ENCODE measurements around the gene ZNF768. TPM values are rescaled to one million over a fixed set of nuclear protein-coding genes. Genes with fewer than 3 reads are reported as not detected.

The ZNF768 gene
- total and polyA plus RNA-seq, 2 of the 13 experiments (the other 11 are each of a cell fraction or from before 2014, with no cell fraction given), result 26.7 to 34.4 TPM

DNA sequence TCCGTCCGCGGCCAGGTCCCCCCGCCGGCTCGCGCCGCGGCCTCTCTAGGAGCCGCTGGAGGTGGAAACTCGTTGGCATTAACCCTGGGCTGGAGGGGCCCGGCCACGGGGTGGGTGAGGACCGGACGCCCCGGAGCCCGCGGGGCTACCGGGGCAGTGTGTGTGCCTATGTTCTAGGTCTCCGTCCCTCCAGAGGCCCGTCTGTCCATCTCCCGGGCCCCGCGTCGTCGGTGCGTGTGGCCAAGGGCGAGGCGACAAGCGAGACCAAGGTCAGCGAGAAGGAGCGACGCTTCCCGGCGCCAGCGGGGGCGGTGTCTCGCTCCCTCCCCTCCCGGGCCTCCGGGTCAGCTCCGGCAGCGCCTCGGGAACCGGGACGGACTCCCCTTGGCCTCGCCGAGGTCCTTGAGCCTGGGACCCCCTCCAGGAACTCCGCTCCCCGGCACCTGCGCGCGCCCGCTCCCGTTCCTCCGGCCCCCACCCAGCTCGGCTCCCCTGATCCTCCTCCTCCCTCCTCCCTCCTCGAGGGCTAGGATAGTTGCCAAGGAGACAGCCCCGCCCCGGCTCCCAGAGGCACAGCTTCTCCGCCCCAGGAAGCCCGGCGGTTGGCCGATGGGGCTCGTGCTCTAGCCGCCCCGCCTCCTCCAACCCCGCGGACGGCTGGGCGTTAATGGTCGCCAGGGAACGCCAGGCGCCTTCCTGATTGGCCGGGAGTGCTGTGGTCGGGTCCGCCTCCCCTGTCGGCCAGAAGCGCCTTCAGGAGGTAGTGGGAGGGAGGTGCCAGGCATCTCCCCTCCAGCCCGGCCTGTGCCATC lies 663 bp upstream of the ZNF768 start (continued):
- TF ChIP-seq ZNF350 (CRISPR knock-in tag; IDR thresholded peaks at IDR 0.05; ENCODE audit: borderline replicate concordance, low read depth) (peak; percentile 85), ZNF101 (CRISPR knock-in tag; IDR thresholded peaks at IDR 0.05; ENCODE audit: borderline replicate concordance, low read depth) (no peak), FLYWCH1 (CRISPR knock-in tag; IDR thresholded peaks at IDR 0.05) (0 out of 2 replicates have a peak, but pooled peaks have one; percentile 49), ZNF431 (CRISPR knock-in tag; IDR thresholded peaks at IDR 0.05; ENCODE audit: borderline replicate concordance, low read depth) (peak; percentile 52), MXI1 (IDR thresholded peaks at IDR 0.05; ENCODE audit: borderline replicate concordance, low read depth, low read length) (peak; percentile 96; the same call in 2 of the 3 replicates), RBM39 (IDR thresholded peaks at IDR 0.05; ENCODE audit: low read depth, low read length, poor library complexity, severe bottlenecking) (peak; percentile 95), HOXD1 (CRISPR knock-in tag; IDR thresholded peaks at IDR 0.05) (peak; percentile 74), NR2C2 (CRISPR knock-in tag; IDR thresholded peaks at IDR 0.05; ENCODE audit: borderline replicate concordance) (peak; percentile 84), STAT5B (CRISPR knock-in tag; IDR thresholded peaks at IDR 0.05) (no peak), SCMH1 (CRISPR knock-in tag; IDR thresholded peaks at IDR 0.05; ENCODE audit: borderline replicate concordance) (no peak), GTF3A (CRISPR knock-in tag; conservative IDR thresholded peaks at IDR 0.05) (no peak), DPF2 (CRISPR knock-in tag; IDR thresholded peaks at IDR 0.05; ENCODE audit: borderline replicate concordance, low read depth) (no peak), ONECUT2 (CRISPR knock-in tag; IDR thresholded peaks at IDR 0.05) (no peak), ZNF790 (CRISPR knock-in tag; IDR thresholded peaks at IDR 0.05; ENCODE audit: borderline replicate concordance) (peak; percentile 90; the same call in 1 of the 2 replicates)
- TF ChIP-seq, protein P1, sequence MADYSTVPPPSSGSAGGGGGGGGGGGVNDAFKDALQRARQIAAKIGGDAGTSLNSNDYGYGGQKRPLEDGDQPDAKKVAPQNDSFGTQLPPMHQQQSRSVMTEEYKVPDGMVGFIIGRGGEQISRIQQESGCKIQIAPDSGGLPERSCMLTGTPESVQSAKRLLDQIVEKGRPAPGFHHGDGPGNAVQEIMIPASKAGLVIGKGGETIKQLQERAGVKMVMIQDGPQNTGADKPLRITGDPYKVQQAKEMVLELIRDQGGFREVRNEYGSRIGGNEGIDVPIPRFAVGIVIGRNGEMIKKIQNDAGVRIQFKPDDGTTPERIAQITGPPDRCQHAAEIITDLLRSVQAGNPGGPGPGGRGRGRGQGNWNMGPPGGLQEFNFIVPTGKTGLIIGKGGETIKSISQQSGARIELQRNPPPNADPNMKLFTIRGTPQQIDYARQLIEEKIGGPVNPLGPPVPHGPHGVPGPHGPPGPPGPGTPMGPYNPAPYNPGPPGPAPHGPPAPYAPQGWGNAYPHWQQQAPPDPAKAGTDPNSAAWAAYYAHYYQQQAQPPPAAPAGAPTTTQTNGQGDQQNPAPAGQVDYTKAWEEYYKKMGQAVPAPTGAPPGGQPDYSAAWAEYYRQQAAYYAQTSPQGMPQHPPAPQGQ (CRISPR knock-in tag; IDR thresholded peaks at IDR 0.05; ENCODE audit: borderline replicate concordance), result no peak
- TF ChIP-seq, protein P2, sequence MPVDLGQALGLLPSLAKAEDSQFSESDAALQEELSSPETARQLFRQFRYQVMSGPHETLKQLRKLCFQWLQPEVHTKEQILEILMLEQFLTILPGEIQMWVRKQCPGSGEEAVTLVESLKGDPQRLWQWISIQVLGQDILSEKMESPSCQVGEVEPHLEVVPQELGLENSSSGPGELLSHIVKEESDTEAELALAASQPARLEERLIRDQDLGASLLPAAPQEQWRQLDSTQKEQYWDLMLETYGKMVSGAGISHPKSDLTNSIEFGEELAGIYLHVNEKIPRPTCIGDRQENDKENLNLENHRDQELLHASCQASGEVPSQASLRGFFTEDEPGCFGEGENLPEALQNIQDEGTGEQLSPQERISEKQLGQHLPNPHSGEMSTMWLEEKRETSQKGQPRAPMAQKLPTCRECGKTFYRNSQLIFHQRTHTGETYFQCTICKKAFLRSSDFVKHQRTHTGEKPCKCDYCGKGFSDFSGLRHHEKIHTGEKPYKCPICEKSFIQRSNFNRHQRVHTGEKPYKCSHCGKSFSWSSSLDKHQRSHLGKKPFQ (CRISPR knock-in tag; IDR thresholded peaks at IDR 0.05; ENCODE audit: insufficient replicate concordance), result no peak
- TF ChIP-seq, protein P3, sequence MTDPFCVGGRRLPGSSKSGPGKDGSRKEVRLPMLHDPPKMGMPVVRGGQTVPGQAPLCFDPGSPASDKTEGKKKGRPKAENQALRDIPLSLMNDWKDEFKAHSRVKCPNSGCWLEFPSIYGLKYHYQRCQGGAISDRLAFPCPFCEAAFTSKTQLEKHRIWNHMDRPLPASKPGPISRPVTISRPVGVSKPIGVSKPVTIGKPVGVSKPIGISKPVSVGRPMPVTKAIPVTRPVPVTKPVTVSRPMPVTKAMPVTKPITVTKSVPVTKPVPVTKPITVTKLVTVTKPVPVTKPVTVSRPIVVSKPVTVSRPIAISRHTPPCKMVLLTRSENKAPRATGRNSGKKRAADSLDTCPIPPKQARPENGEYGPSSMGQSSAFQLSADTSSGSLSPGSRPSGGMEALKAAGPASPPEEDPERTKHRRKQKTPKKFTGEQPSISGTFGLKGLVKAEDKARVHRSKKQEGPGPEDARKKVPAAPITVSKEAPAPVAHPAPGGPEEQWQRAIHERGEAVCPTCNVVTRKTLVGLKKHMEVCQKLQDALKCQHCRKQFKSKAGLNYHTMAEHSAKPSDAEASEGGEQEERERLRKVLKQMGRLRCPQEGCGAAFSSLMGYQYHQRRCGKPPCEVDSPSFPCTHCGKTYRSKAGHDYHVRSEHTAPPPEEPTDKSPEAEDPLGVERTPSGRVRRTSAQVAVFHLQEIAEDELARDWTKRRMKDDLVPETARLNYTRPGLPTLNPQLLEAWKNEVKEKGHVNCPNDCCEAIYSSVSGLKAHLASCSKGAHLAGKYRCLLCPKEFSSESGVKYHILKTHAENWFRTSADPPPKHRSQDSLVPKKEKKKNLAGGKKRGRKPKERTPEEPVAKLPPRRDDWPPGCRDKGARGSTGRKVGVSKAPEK (CRISPR knock-in tag; IDR thresholded peaks at IDR 0.05; ENCODE audit: borderline replicate concordance), result 0 out of 2 replicates have a peak, but pooled peaks have one; percentile 27
- TF ChIP-seq, protein P4, sequence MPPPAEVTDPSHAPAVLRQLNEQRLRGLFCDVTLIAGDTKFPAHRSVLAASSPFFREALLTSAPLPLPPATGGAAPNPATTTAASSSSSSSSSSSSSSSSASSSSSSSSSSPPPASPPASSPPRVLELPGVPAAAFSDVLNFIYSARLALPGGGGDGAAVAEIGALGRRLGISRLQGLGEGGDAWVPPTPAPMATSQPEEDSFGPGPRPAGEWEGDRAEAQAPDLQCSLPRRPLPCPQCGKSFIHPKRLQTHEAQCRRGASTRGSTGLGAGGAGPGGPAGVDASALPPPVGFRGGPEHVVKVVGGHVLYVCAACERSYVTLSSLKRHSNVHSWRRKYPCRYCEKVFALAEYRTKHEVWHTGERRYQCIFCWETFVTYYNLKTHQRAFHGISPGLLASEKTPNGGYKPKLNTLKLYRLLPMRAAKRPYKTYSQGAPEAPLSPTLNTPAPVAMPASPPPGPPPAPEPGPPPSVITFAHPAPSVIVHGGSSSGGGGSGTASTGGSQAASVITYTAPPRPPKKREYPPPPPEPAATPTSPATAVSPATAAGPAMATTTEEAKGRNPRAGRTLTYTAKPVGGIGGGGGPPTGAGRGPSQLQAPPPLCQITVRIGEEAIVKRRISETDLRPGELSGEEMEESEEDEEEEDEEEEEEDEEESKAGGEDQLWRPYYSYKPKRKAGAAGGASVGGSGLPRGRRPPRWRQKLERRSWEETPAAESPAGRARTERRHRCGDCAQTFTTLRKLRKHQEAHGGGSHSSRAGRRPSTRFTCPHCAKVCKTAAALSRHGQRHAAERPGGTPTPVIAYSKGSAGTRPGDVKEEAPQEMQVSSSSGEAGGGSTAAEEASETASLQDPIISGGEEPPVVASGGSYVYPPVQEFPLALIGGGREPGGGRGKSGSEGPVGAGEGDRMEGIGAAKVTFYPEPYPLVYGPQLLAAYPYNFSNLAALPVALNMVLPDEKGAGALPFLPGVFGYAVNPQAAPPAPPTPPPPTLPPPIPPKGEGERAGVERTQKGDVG (CRISPR knock-in tag; IDR thresholded peaks at IDR 0.05; ENCODE audit: borderline replicate concordance), result peak; percentile 40

Data from HepG2 (cell line).